SH-SY5Y (cell line): ENCODE measurements around the gene CHGA.

Source experiments
- GATA2 ChIP-seq: IDR thresholded peaks from 2 replicates; pipeline ENCODE4 v1.6.1; 2011; ENCODE audit warnings: mild to moderate bottlenecking, low read depth, low read length
- GATA3 ChIP-seq: IDR thresholded peaks from 2 replicates; pipeline ENCODE4 v1.6.1; 2011; ENCODE audit warnings: low read depth, mild to moderate bottlenecking, low read length, moderate library complexity

GRCh38 chr14:92925446-92925845 is 2.5 kb downstream of the CHGA start:
- TF ChIP-seq GATA2, result no peak
- no peak for TF ChIP-seq GATA3
